T-cell (primary cell): ENCODE results near the gene BRD4. TPM values are rescaled to one million over a fixed set of nuclear protein-coding genes. Genes with fewer than 3 reads are reported as not detected.
"Not testable (repeated sequence)": the region's sequence is repeated elsewhere in the genome, so short reads cannot be mapped to it uniquely, and the experiment has no call there.

Experiments used
- ATAC-seq, 4 experiments: fragments of 200-7000 bp in 3 of 4; fragments of 150-1000 bp in 1 of 4; cut with Tn5 transposase; replicated peaks in 1 of 4; 1 replicate in 3 of 4; 2 replicates in 1 of 4; pipeline ENCODE4 v1.10.0; 2021; ENCODE audit warnings: moderate library complexity in 3 of 4, mild to moderate bottlenecking in 2 of 4, moderate number of reproducible peaks in 1 of 4
- CTCF ChIA-PET, 2 donors: fragments of 300-600 bp; sonication (Branson Sonifier 250); formaldehyde crosslinking; loops; one replicate each; lab custom pipeline; 2022; ENCODE audit warnings: antibody characterized with exemption in 2 of 2; lab: Charles Lee
- POLR2A ChIA-PET, 2 donors: fragments of 300-600 bp; sonication (Branson Sonifier 250); formaldehyde crosslinking; loops; one replicate each; lab custom pipeline; 2022; ENCODE audit warnings: antibody characterized with exemption in 2 of 2; lab: Charles Lee
- DNase-seq, 35 experiments: peaks; one replicate each; pipeline versions ENCODE4 v3.0.0 to v3.0.0-alpha.2; 2013 to 2023
- H3K27ac ChIP-seq: one replicate; pipeline ENCODE4 v1.5.1; 2013; ENCODE audit warnings: low read length
- H3K27me3 ChIP-seq, 2 experiments: replicated peaks in 1 of 2; 1 replicate in 1 of 2; 2 replicates in 1 of 2; pipeline versions ENCODE4 v1.6.1 to v1.7.0; 2013; ENCODE audit warnings: low read length in 1 of 2, mixed read lengths in 1 of 2; ENCODE audit not compliant: control insufficient read depth in 2 of 2, insufficient read depth in 2 of 2; ENCODE audit errors: extremely low read depth in 1 of 2
- H3K36me3 ChIP-seq, 2 donors: 1 replicate in 1 of 2; 2 replicates in 1 of 2; pipeline versions ENCODE4 v1.6.1 to v1.7.0; 2013; ENCODE audit warnings: low read length in 1 of 2; ENCODE audit not compliant: control insufficient read depth in 2 of 2, insufficient read depth in 1 of 2; ENCODE audit errors: extremely low read depth in 1 of 2
- H3K4me1 ChIP-seq, 2 experiments: 1 replicate in 1 of 2; 2 replicates in 1 of 2; pipeline versions ENCODE4 v1.6.1 to v1.7.0; 2013; ENCODE audit warnings: low read length in 2 of 2, mixed read lengths in 1 of 2; ENCODE audit not compliant: insufficient read depth in 2 of 2, control insufficient read depth in 1 of 2; ENCODE audit errors: extremely low read depth in 1 of 2
- H3K4me3 ChIP-seq, 2 donors: 1 replicate in 1 of 2; 2 replicates in 1 of 2; pipeline versions ENCODE4 v1.5.1 to v1.7.0; 2013; ENCODE audit warnings: mild to moderate bottlenecking in 2 of 2, low read length in 1 of 2, moderate library complexity in 1 of 2; ENCODE audit not compliant: control insufficient read depth in 1 of 2; ENCODE audit errors: extremely low read depth in 1 of 2
- H3K9me3 ChIP-seq: 2 replicates; pipeline ENCODE4 v1.7.0; 2013
- H3K27ac Mint-ChIP-seq, 2 donors: one replicate each; pipeline ENCODE4 v1.8.0; 2020 to 2021; ENCODE audit warnings: mild to moderate bottlenecking in 2 of 2, mixed read lengths in 2 of 2
- H3K27me3 Mint-ChIP-seq, 2 donors: one replicate each; pipeline ENCODE4 v1.8.0; 2021 to 2022; ENCODE audit warnings: mixed read lengths in 2 of 2
- H3K36me3 Mint-ChIP-seq: one replicate; pipeline ENCODE4 v1.8.0; 2021; ENCODE audit warnings: mixed read lengths
- H3K4me1 Mint-ChIP-seq, 3 donors: one replicate each; pipeline ENCODE4 v1.8.0; 2020 to 2022; ENCODE audit warnings: mixed read lengths in 3 of 3, mild to moderate bottlenecking in 1 of 3
- H3K4me3 Mint-ChIP-seq, 3 donors: one replicate each; pipeline ENCODE4 v1.8.0; 2020 to 2022; ENCODE audit warnings: mild to moderate bottlenecking in 3 of 3, mixed read lengths in 3 of 3, moderate library complexity in 3 of 3
- H3K9me3 Mint-ChIP-seq, 3 donors: one replicate each; pipeline ENCODE4 v1.8.0; 2020 to 2022; ENCODE audit warnings: mixed read lengths in 3 of 3
- WGBS: methylation state at CpG from one replicate; pipeline ENCODE4 v1.1.5; 2013; ENCODE audit warnings: missing lambda C conversion rate; ENCODE audit not compliant: insufficient coverage; 5-methylcytosine and 5-hydroxymethylcytosine counted together
- total RNA-seq, 35 experiments: library from RNA in 6 of 35; stranded (reverse) in 6 of 35; fragments of 120-200 nt in 1 of 35; gene quantifications; one replicate each; pipeline versions ENCODE4 v1.2.1 to v1.2.4 and lab custom pipeline; 2013 to 2026

BRD4 gene
- total RNA-seq, 5 donors from 2014 or later (not counting 1 experiment from before 2014, with no cell fraction given): 115 to 154 (median 139) TPM

DNA sequence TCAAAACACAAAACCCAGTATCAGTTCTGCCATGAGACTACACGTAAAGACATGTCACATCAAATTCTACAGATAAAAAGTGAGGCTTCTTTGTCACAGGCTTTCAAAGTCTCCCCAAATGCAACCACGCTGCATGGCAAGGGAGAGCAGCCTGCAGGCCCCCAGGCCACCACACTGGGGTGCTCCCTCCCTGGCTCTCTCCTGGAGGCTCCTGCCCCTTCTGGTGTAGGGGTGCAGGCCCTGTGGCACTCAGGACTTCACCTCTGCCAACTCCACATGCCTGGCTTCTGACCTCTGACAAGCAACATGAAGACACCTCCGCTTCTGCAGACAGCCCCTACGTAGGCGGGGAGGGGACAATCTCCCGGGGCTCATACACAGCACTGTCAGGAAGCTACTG, 32.9 kb upstream of the BRD4 start:
- H3K27ac ChIP-seq: no peak overlapping the region
- Mint-ChIP-seq H3K36me3 (peaks cover 27% of the 10 kb centered on the region), H3K27me3 (no peaks in the 10 kb centered on the region), H3K27ac (no peak overlapping the region), H3K4me3 (no peak overlapping the region), H3K4me1 (peaks cover 2 to 5% (median 4%) of the 10 kb centered on the region in 3 donors), H3K9me3 (no peaks in the 10 kb centered on the region)
- no peaks in the 10 kb centered on the region for H3K27me3 ChIP-seq
- peaks cover 0 to 10% of the 10 kb centered on the region in 2 experiments for H3K4me1 ChIP-seq
- ChIA-PET CTCF (no interaction called here), POLR2A (no interaction called here)
- H3K36me3 ChIP-seq: peaks cover 25 to 65% of the 10 kb centered on the region in 2 donors
- DNase-seq (no peak), ATAC-seq (no peak)
- no peaks in the 10 kb centered on the region for H3K9me3 ChIP-seq
- WGBS: 98% methylated on average over 6 of the region's 6 CpGs
- no peak overlapping the region for H3K4me3 ChIP-seq

DNA sequence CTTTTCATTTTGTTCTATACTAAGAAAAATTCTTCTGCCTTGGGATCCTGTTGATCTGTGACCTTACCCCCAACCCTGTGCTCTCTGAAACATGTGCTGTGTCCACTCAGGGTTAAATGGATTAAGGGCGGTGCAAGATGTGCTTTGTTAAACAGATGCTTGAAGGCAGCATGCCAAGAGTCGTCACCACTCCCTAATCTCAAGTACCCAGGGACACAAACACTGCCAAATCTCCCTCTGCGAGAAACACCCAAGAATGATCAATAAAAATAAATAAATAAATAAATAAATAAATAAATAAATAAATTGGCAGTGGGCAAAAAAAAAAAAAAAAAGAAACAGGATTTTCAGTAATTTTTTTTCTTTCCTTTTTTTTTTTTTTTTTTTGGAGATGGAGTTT, 31.5 kb upstream of the BRD4 start:
- POLR2A ChIA-PET: interaction anchor here in 1 of 2 donors (0.7 kb wide), 1 partner anchor 46 kb away, joined by 6 read pairs; no protein-coding TSS in a partner anchor
- H3K27ac Mint-ChIP-seq, CTCF ChIA-PET: not testable (repeated sequence)

DNA sequence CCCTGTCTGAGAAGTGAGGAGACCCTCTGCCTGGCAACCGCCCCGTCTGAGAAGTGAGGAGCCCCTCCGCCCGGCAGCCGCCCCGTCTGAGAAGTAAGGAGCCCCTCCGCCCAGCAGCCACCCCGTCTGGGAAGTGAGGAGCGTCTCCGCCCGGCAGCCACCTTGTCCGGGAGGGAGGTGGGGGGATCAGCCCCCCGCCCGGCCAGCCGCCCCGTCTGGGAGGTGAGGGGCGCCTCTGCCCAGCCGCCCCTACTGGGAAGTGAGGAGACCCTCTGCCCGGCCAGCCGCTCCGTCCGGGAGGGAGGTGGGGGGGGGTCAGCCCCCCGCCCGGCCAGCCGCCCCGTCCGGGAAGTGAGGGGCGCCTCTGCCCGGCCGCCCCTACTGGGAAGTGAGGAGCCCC, 30.7 kb upstream of the BRD4 start:
- DNase-seq, H3K4me3 Mint-ChIP-seq, H3K4me1 Mint-ChIP-seq, H3K27me3 ChIP-seq, POLR2A ChIA-PET, CTCF ChIA-PET, H3K27ac ChIP-seq, H3K27ac Mint-ChIP-seq, H3K27me3 Mint-ChIP-seq, H3K4me1 ChIP-seq, H3K4me3 ChIP-seq, ATAC-seq, H3K9me3 ChIP-seq, H3K9me3 Mint-ChIP-seq: not testable (repeated sequence)
- no CpG with 5 or more reads among the region's 30 CpGs for WGBS
- peaks cover 33% of the 10 kb centered on the region for H3K36me3 Mint-ChIP-seq
- H3K36me3 ChIP-seq: peaks cover 18 to 62% of the 10 kb centered on the region in 2 donors

More for the DNA sequence above, 31.5 kb upstream of the BRD4 start:
- not testable (repeated sequence) for H3K27me3 Mint-ChIP-seq, ATAC-seq, H3K9me3 ChIP-seq, H3K27me3 ChIP-seq, H3K4me1 Mint-ChIP-seq, H3K4me3 Mint-ChIP-seq, H3K9me3 Mint-ChIP-seq, H3K27ac ChIP-seq, DNase-seq, H3K4me3 ChIP-seq
- no CpG with 5 or more reads among the region's 3 CpGs for WGBS
- peaks cover 0 to 13% of the 10 kb centered on the region in 2 experiments for H3K4me1 ChIP-seq
- H3K36me3 Mint-ChIP-seq: peaks cover 33% of the 10 kb centered on the region
- peaks cover 18 to 62% of the 10 kb centered on the region in 2 donors for H3K36me3 ChIP-seq

DNA sequence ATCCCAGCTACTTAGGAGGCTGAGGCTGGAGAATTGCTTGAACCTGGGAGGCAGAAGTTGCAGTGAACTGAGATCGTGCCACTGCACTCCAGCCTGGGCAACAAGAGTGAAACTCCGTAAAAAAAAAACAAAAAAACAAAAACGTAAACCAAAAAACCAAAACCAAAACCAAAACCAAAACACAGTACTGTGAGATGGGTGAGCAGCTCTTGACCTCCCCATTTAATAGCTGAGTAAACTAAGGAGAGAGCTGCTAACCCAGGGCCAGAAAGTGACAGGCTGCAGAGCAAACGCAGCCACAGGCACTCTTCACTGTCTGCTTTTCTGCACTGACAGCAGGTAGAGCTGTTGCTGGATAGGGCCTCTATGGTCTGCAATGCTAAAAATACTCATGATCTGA, 27.7 kb upstream of the BRD4 start:
- DNase-seq, H3K27me3 Mint-ChIP-seq, H3K4me3 ChIP-seq, CTCF ChIA-PET, H3K9me3 ChIP-seq, H3K27ac ChIP-seq, H3K4me1 Mint-ChIP-seq, H3K4me3 Mint-ChIP-seq, H3K27me3 ChIP-seq, H3K9me3 Mint-ChIP-seq, H3K4me1 ChIP-seq: not testable (repeated sequence)
- H3K36me3 Mint-ChIP-seq: peaks cover 44% of the 10 kb centered on the region
- WGBS: no CpG with 5 or more reads among the region's 4 CpGs
- POLR2A ChIA-PET: interaction anchor here in 1 of 2 donors (0.7 kb wide), 1 partner anchor 316 kb away, joined by 6 read pairs; no protein-coding TSS in a partner anchor
- peak in 1 of 4 experiments; percentile 25 for ATAC-seq
- H3K36me3 ChIP-seq: peaks cover 17 to 62% of the 10 kb centered on the region in 2 donors
- peak overlapping the region in 1 of 2 donors; percentile 36 for H3K27ac Mint-ChIP-seq

DNA sequence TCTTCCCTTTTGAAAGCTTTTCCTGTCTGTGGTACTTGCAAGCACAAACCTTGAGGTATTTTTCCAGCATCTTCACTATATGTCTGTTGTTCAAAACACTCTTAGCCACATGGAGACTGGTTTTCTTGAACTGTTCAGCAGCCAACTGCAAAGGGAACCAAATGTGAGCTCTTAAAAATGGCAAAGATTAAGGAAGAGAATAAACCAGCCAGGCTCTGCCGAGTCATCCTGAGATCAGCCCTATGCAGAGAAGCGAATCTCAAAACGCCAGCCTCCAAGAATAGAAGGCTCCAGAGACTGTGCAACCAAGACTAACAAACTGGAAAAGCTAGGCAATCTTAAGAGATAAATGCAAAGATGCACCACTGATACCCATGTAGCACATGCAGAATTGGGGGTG, 26.6 kb upstream of the BRD4 start:
- H3K4me3 ChIP-seq: no peak overlapping the region
- no peaks in the 10 kb centered on the region for H3K9me3 Mint-ChIP-seq
- peaks cover 0 to 10% of the 10 kb centered on the region in 2 experiments for H3K4me1 ChIP-seq
- H3K27me3 ChIP-seq: no peaks in the 10 kb centered on the region
- CTCF ChIA-PET: no interaction called here
- peaks cover 0 to 5% (median 2%) of the 10 kb centered on the region in 3 donors for H3K4me1 Mint-ChIP-seq
- no peak overlapping the region for H3K27ac ChIP-seq
- no peak for ATAC-seq
- POLR2A ChIA-PET: interaction anchor here (0.6 to 0.7 kb wide), 4 partner anchors 25 to 107 kb away, joined by 3 to 5 read pairs (median 4); no protein-coding TSS in a partner anchor
- H3K36me3 Mint-ChIP-seq: peaks cover 54% of the 10 kb centered on the region
- no peak for DNase-seq
- no peak overlapping the region for H3K4me3 Mint-ChIP-seq
- WGBS: 90% methylated on average over 3 of the region's 3 CpGs
- peaks cover 17 to 68% of the 10 kb centered on the region in 2 donors for H3K36me3 ChIP-seq
- H3K27ac Mint-ChIP-seq: no peak overlapping the region
- no peaks in the 10 kb centered on the region for H3K27me3 Mint-ChIP-seq
- no peaks in the 10 kb centered on the region for H3K9me3 ChIP-seq

DNA sequence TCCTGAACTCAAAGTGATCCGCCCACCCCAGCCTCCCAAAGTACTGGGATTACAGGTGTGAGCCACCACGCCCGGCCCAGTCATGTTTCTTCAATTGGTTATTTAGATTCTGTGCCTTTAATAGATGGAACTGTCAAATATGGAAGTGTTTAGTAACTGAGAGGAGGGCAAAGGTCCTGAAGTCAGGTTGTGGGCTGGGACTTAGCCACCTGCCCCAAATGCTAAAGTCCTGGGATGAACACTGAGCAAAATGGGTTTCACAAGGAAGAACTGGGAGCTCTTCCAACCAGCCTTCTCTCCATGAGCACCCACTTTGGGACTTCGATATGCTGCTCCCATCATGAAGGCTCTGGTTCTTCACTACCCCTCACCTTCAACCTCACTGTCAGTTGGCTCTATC, 25.6 kb upstream of the BRD4 start:
- ATAC-seq: no peak
- H3K9me3 Mint-ChIP-seq: no peaks in the 10 kb centered on the region
- no peak overlapping the region for H3K4me3 Mint-ChIP-seq
- no peak overlapping the region for H3K27ac Mint-ChIP-seq
- peaks cover 0 to 5% (median 2%) of the 10 kb centered on the region in 3 donors for H3K4me1 Mint-ChIP-seq
- H3K36me3 ChIP-seq: peaks cover 17 to 72% of the 10 kb centered on the region in 2 donors
- no peak overlapping the region for H3K27ac ChIP-seq
- no peak for DNase-seq
- ChIA-PET CTCF (interaction anchor here in 1 of 2 donors (0.7 kb wide), 1 partner anchor 107 kb away, joined by 3 read pairs; no protein-coding TSS in a partner anchor), POLR2A (interaction anchor here (0.6 to 0.7 kb wide), 4 partner anchors 13 to 61 kb away, joined by 3 to 9 read pairs (median 4); partner anchors contain the start of gene AKAP8L (in 1 of the 2))
- peaks cover 0 to 10% of the 10 kb centered on the region in 2 experiments for H3K4me1 ChIP-seq
- H3K36me3 Mint-ChIP-seq: peaks cover 52% of the 10 kb centered on the region
- no peaks in the 10 kb centered on the region for H3K9me3 ChIP-seq
- H3K4me3 ChIP-seq: no peak overlapping the region
- H3K27me3 ChIP-seq: no peaks in the 10 kb centered on the region
- WGBS: no CpG with 5 or more reads among the region's 4 CpGs
- H3K27me3 Mint-ChIP-seq: no peaks in the 10 kb centered on the region
